H54 (cell line): ENCODE data around the gene RPS26.

ENCODE experiments used
- DNase-seq: peaks from one replicate; pipeline ENCODE4 v3.0.0; 2011; ENCODE audit warnings: low spot score, mixed read lengths; ENCODE audit not compliant: insufficient read length
- FAIRE-seq: peaks from 3 replicates; lab custom pipeline; 2011; peaks lifted over from hg19 to GRCh38; lab: Jason Lieb, UNC
- POLR2A ChIP-seq: IDR thresholded peaks from 2 replicates; pipeline ENCODE4 v1.6.1; 2011; ENCODE audit warnings: low read depth, mild to moderate bottlenecking, low read length

RPS26 gene

GRCh38 chr12:56010111-56010570 is 31.6 kb upstream of the RPS26 start:
- FAIRE-seq (no peak), DNase-seq (no peak)
- TF ChIP-seq POLR2A = no peak

GRCh38 chr12:56011509-56012090 is 30.1 kb upstream of the RPS26 start:
- TF ChIP-seq POLR2A = no peak
- no peak for DNase-seq
- no peak for FAIRE-seq

- no peak for TF ChIP-seq POLR2A
- DNase-seq = no peak
- FAIRE-seq = no peak
Observed at GRCh38 chr12:56013482-56013881, 28.2 kb upstream of the RPS26 start.

- FAIRE-seq (no peak), DNase-seq (no peak)
- no peak for TF ChIP-seq POLR2A
Observed at GRCh38 chr12:56014205-56014604, 27.5 kb upstream of the RPS26 start.

- FAIRE-seq (no peak), DNase-seq (no peak)
- TF ChIP-seq POLR2A = no peak
Observed at GRCh38 chr12:56017181-56017580, 24.5 kb upstream of the RPS26 start.

- FAIRE-seq = no peak
- TF ChIP-seq POLR2A = no peak
- DNase-seq = no peak
Observed at GRCh38 chr12:56018356-56018755, 23.4 kb upstream of the RPS26 start.

- DNase-seq (no peak), FAIRE-seq (no peak)
- no peak for TF ChIP-seq POLR2A
Observed at GRCh38 chr12:56020423-56021184, 21.1 kb upstream of the RPS26 start, which contains the start of gene IKZF4. Gene IKZF4, plus strand, starts transcription at chr12:56021043. Its CDS starts 451 bp downstream, at chr12:56021494.

- TF ChIP-seq POLR2A = no peak
- FAIRE-seq (no peak), DNase-seq (no peak)
Observed at GRCh38 chr12:56021889-56022497, 19.7 kb upstream of the RPS26 start.

- FAIRE-seq (no peak), DNase-seq (no peak)
- TF ChIP-seq POLR2A = no peak
Observed at GRCh38 chr12:56028511-56029165, 13.1 kb upstream of the RPS26 start.

- TF ChIP-seq POLR2A = no peak
- DNase-seq (no peak), FAIRE-seq (no peak)
Observed at GRCh38 chr12:56029166-56029519, 12.6 kb upstream of the RPS26 start.

GRCh38 chr12:56029666-56030293 is 11.9 kb upstream of the RPS26 start:
- DNase-seq (peak; percentile 33), FAIRE-seq (peak; percentile 43)
- TF ChIP-seq POLR2A = no peak

GRCh38 chr12:56031987-56032386 is 9.7 kb upstream of the RPS26 start:
- no peak for FAIRE-seq
- no peak for DNase-seq
- TF ChIP-seq POLR2A = no peak

GRCh38 chr12:56034586-56035332 is 7.0 kb upstream of the RPS26 start:
- no peak for DNase-seq
- FAIRE-seq = no peak
- TF ChIP-seq POLR2A = no peak

GRCh38 chr12:56037161-56037560 is 4.6 kb upstream of the RPS26 start:
- no peak for TF ChIP-seq POLR2A
- DNase-seq (no peak), FAIRE-seq (no peak)
